HEK293T (cell line): ENCODE data around the gene VSX1.

Source experiments
- ARNT ChIP-seq: fragments of 450-650 bp; IDR thresholded peaks from 2 replicates; pipeline ENCODE4 v1.6.1; 2017; ENCODE audit warnings: mild to moderate bottlenecking
- BHLHE40 ChIP-seq: fragments of 450-650 bp; IDR thresholded peaks from 2 replicates; pipeline ENCODE4 v1.6.1; 2016; ENCODE audit warnings: mild to moderate bottlenecking, moderate library complexity, borderline replicate concordance
- ELF4 ChIP-seq: fragments of 450-650 bp; IDR thresholded peaks from 2 replicates; pipeline ENCODE4 v1.6.1; 2017; ENCODE audit warnings: antibody characterized with exemption
- FOXA1 ChIP-seq: fragments of 450-650 bp; IDR thresholded peaks from 2 replicates; pipeline ENCODE4 v1.6.1; 2016; ENCODE audit warnings: mild to moderate bottlenecking
- FOXK2 ChIP-seq: fragments of 450-650 bp; IDR thresholded peaks from 2 replicates; pipeline ENCODE4 v1.6.1; 2016; ENCODE audit warnings: mild to moderate bottlenecking
- FOXM1 ChIP-seq: fragments of 450-650 bp; IDR thresholded peaks from 2 replicates; pipeline ENCODE4 v1.6.1; 2017; ENCODE audit warnings: mild to moderate bottlenecking, borderline replicate concordance
- HDGF ChIP-seq: fragments of 450-650 bp; IDR thresholded peaks from 2 replicates; pipeline ENCODE4 v1.6.1; 2017; ENCODE audit warnings: antibody characterized with exemption, borderline replicate concordance
- L3MBTL2 ChIP-seq: fragments of 450-650 bp; conservative IDR thresholded peaks from 2 replicates; pipeline ENCODE4 v1.6.1; 2016; ENCODE audit warnings: mild to moderate bottlenecking
- LEF1 ChIP-seq: fragments of 450-650 bp; IDR thresholded peaks from 2 replicates; pipeline ENCODE4 v1.6.1; 2017; ENCODE audit warnings: mild to moderate bottlenecking, borderline replicate concordance
- SUZ12 ChIP-seq: fragments of 450-650 bp; IDR thresholded peaks from 2 replicates; pipeline ENCODE4 v1.6.1; 2016; ENCODE audit warnings: mild to moderate bottlenecking
- TARDBP ChIP-seq: fragments of 450-650 bp; IDR thresholded peaks from 2 replicates; pipeline ENCODE4 v1.6.1; 2016

- TF ChIP-seq L3MBTL2 (no peak), ARNT (no peak), SUZ12 (no peak), ELF4 (no peak), FOXK2 (no peak), FOXA1 (no peak), TARDBP (no peak), LEF1 (no peak), HDGF (no peak), FOXM1 (no peak), BHLHE40 (no peak)
Measured at GRCh38 chr20:25036331-25036936, 45.5 kb downstream of the VSX1 start.
